ENCODE data around the gene GRIP1. TPM values are rescaled to one million over a fixed set of nuclear protein-coding genes. Genes with fewer than 3 reads are reported as not detected.

The GRIP1 gene
- total and polyA plus RNA-seq, 10 of the 15 experiments (the other 5 are each of a cell fraction or from before 2014, with no cell fraction given), result 0.05 to 0.85 (median 0.50) TPM; not detected in 7

DNA sequence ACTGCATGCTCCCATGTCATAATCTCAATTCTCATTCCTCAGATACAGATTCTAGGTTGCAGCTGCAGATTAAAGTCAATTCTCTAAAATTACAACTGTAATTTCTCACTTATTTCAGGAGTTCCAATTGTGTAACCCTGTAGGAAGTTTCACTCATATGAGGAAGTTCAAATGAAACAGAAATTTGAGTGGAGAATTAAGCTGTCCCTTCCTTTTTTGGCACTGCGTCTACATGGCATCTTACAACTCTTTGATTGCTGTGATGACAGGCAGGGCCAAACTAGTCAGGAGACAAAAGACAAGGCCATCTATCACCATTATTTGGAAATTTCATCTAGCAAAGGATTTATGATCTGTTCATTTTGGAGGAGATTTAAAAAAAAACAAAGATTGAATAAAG lies 13.3 kb upstream of the GRIP1 start:
- intact Hi-C loops (cut with micrococcal nuclease; ENCODE audit: unreplicated experiment) (loop anchor here (5.0 to 10.0 kb wide), 3 partner anchors 287 to 1387 kb away; no protein-coding TSS in a partner anchor), in situ Hi-C loops (cut with MboI) (no loop called here)
- H3K9ac ChIP-seq (ENCODE audit: control insufficient read depth, insufficient read depth, low read length), result no peak overlapping the region
- no TSS peak for BruUV-seq (replicated peaks)
- no peaks in the 10 kb centered on the region for H3K9me3 ChIP-seq (replicated peaks; ENCODE audit: control insufficient read depth, insufficient read depth, low read length)
- peak in 1 of 2 experiments; percentile 69; a peak in 1 of 4 replicates for TF ChIP-seq SRF (IDR thresholded peaks at IDR 0.05; ENCODE audit: low read depth in 2 of 2, low read length in 2 of 2)
- no peak for TF ChIP-seq NFIC (IDR thresholded peaks at IDR 0.05; ENCODE audit: low read depth, low read length)
- H3K27ac ChIP-seq (ENCODE audit: control insufficient read depth, insufficient read depth), result no peak overlapping the region
- ChIA-PET CTCF (interaction anchor here (1.0 to 3.6 kb wide), 6 partner anchors 23 to 1378 kb away, joined by 3 to 26 read pairs (median 4); no protein-coding TSS in a partner anchor), RAD21 (ENCODE audit: unreplicated experiment) (interaction anchor here (1.0 to 1.1 kb wide), 3 partner anchors 420 to 458 kb away, joined by 3 read pairs; no protein-coding TSS in a partner anchor), SMC1A (ENCODE audit: uncharacterized antibody, unreplicated experiment) (interaction anchor here (1.0 to 1.6 kb wide), 6 partner anchors 9 to 1379 kb away, joined by 3 to 4 read pairs (median 3); no protein-coding TSS in a partner anchor), POLR2A (interaction anchor here (1.6 kb wide), 1 partner anchor 9 kb away, joined by 3 read pairs; no protein-coding TSS in a partner anchor)
- ATAC-seq (no peak), DNase-seq (ENCODE audit: low read depth, low spot score) (no peak), FAIRE-seq (no peak)
- H3K36me3 ChIP-seq (ENCODE audit: control insufficient read depth in 2 of 2, insufficient read depth in 2 of 2, low read length in 1 of 2), result no peaks in the 10 kb centered on the region
- no peak overlapping the region for H2AFZ ChIP-seq (ENCODE audit: control insufficient read depth, low read depth, low read length)
- H3K27me3 ChIP-seq (replicated peaks in 1 of 2; ENCODE audit: control insufficient read depth in 2 of 2, insufficient read depth in 2 of 2, low read length in 1 of 2), result no peaks in the 10 kb centered on the region
- 25% methylated on average over 1 of the region's 1 CpG for WGBS (ENCODE audit: insufficient coverage, insufficient replicate concordance, low lambda C conversion rate, missing lambda C conversion rate)
- peaks cover 5% of the 10 kb centered on the region; the same call in 1 of the 2 replicates for H3K4me1 ChIP-seq (ENCODE audit: control insufficient read depth, insufficient read depth, low read length)
- no peak overlapping the region for H3K4me2 ChIP-seq (ENCODE audit: control insufficient read depth, insufficient read depth)
- H4K20me1 ChIP-seq (ENCODE audit: control insufficient read depth, insufficient read depth), result no peaks in the 10 kb centered on the region
- no peak overlapping the region for H3K4me3 ChIP-seq
- H3K79me2 ChIP-seq (ENCODE audit: control insufficient read depth, insufficient read depth, low read length), result no peaks in the 10 kb centered on the region

DNA sequence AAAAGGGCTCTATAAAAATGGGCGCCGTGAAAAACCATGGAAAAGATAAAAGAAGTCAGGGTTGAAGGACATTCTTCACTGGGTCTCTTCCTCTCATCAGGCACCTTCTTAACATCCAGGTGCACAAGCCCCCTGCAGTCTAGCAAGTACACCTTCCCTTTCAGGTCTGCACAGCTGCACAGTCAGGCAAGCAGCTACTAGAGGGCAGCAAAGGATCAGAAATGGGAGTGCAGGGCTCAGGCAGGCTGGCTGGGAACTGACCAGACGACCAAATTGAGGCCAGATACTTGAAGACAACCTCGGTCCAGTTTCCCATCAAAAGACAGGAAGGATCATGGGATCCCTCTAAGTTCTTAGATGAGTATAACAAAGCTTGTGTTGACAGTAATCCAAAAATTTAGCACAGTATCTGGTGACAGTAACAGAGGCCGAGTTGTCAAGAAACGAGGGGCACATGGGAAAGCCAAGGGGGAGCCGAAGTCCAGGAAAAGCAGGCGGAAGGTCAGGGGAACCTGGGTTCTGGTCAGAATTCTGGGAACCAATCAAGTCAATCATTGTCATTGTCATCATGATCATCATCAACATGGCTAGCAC lies 10.1 kb upstream of the GRIP1 start:
- Histone ChIP-seq H3K4me3 (no peak overlapping the region), H3K36me3 (ENCODE audit: control insufficient read depth in 2 of 2, insufficient read depth in 2 of 2, low read length in 1 of 2) (no peaks in the 10 kb centered on the region), H3K9ac (ENCODE audit: control insufficient read depth, insufficient read depth, low read length) (no peak overlapping the region), H3K4me2 (ENCODE audit: control insufficient read depth, insufficient read depth) (no peak overlapping the region), H3K9me3 (replicated peaks; ENCODE audit: control insufficient read depth, insufficient read depth, low read length) (no peaks in the 10 kb centered on the region), H3K79me2 (ENCODE audit: control insufficient read depth, insufficient read depth, low read length) (no peaks in the 10 kb centered on the region), H2AFZ (ENCODE audit: control insufficient read depth, low read depth, low read length) (peak overlapping the region; percentile 19; the same call in 1 of the 2 replicates), H3K4me1 (ENCODE audit: control insufficient read depth, insufficient read depth, low read length) (peaks cover 5% of the 10 kb centered on the region; the same call in 1 of the 2 replicates), H4K20me1 (ENCODE audit: control insufficient read depth, insufficient read depth) (no peaks in the 10 kb centered on the region), H3K27ac (ENCODE audit: control insufficient read depth, insufficient read depth) (no peak overlapping the region), H3K27me3 (replicated peaks in 1 of 2; ENCODE audit: control insufficient read depth in 2 of 2, insufficient read depth in 2 of 2, low read length in 1 of 2) (no peaks in the 10 kb centered on the region)
- in situ Hi-C loops (cut with MboI), result loop anchor here (5.0 kb wide), 1 partner anchor 173 kb away; no protein-coding TSS in a partner anchor
- no peak for FAIRE-seq
- DNase-seq (ENCODE audit: low read depth, low spot score), result no peak
- intact Hi-C loops (cut with micrococcal nuclease; ENCODE audit: unreplicated experiment), result loop anchor here (2.0 kb wide), 1 partner anchor 172 kb away; no protein-coding TSS in a partner anchor
- RAD21 ChIA-PET (ENCODE audit: unreplicated experiment), result interaction anchor here (0.8 kb wide), 1 partner anchor 419 kb away, joined by 4 read pairs; no protein-coding TSS in a partner anchor
- BruUV-seq (replicated peaks), result no TSS peak
- SMC1A ChIA-PET (ENCODE audit: uncharacterized antibody, unreplicated experiment), result interaction anchor here (0.6 kb wide), 3 partner anchors 21 to 492 kb away, joined by 3 read pairs; no protein-coding TSS in a partner anchor
- no peak for TF ChIP-seq ZBED1 (IDR thresholded peaks at IDR 0.05; ENCODE audit: borderline replicate concordance)
- TF ChIP-seq ATF7 (IDR thresholded peaks at IDR 0.05; ENCODE audit: low read depth), result no peak
- TF ChIP-seq POLR2A (IDR thresholded peaks at IDR 0.05; ENCODE audit: low read depth, low read length), result no peak
- TF ChIP-seq RAD21 (IDR thresholded peaks at IDR 0.05; ENCODE audit: insufficient read depth, low read depth, low read length), result peak; percentile 98
- TF ChIP-seq IRF4 (IDR thresholded peaks at IDR 0.05; ENCODE audit: low read depth, low read length), result no peak
- 0 out of 2 replicates have a peak, but pooled peaks have one; percentile 9 for TF ChIP-seq CREM (IDR thresholded peaks at IDR 0.05; ENCODE audit: low read depth)
- TF ChIP-seq, protein P1, sequence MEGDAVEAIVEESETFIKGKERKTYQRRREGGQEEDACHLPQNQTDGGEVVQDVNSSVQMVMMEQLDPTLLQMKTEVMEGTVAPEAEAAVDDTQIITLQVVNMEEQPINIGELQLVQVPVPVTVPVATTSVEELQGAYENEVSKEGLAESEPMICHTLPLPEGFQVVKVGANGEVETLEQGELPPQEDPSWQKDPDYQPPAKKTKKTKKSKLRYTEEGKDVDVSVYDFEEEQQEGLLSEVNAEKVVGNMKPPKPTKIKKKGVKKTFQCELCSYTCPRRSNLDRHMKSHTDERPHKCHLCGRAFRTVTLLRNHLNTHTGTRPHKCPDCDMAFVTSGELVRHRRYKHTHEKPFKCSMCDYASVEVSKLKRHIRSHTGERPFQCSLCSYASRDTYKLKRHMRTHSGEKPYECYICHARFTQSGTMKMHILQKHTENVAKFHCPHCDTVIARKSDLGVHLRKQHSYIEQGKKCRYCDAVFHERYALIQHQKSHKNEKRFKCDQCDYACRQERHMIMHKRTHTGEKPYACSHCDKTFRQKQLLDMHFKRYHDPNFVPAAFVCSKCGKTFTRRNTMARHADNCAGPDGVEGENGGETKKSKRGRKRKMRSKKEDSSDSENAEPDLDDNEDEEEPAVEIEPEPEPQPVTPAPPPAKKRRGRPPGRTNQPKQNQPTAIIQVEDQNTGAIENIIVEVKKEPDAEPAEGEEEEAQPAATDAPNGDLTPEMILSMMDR (IDR thresholded peaks at IDR 0.05 in 2 of 3, conservative IDR thresholded peaks at IDR 0.05 in 1 of 3; ENCODE audit: control insufficient read depth in 2 of 3, extremely low read depth in 1 of 3, insufficient read depth in 1 of 3, low read depth in 3 of 3, low read length in 3 of 3), result peak; percentile 62 to 78 (median 75)
- TF ChIP-seq SMC3 (IDR thresholded peaks at IDR 0.05; ENCODE audit: borderline replicate concordance, low read length), result peak; percentile 55
- TF ChIP-seq YY1 (IDR thresholded peaks at IDR 0.05; ENCODE audit: low read depth, low read length), result 0 out of 2 replicates have a peak, but pooled peaks have one; percentile 36
- WGBS (ENCODE audit: insufficient coverage, insufficient replicate concordance, low lambda C conversion rate, missing lambda C conversion rate), result 63% methylated on average over 8 of the region's 8 CpGs
- CTCF ChIA-PET, result interaction anchor here (0.7 to 1.2 kb wide), 5 partner anchors 9 to 183 kb away, joined by 3 to 4 read pairs (median 3); no protein-coding TSS in a partner anchor
- peak; percentile 90 for ATAC-seq
- POLR2A ChIA-PET, result no interaction called here

Data from GM12878 (cell line).